Measurements from ENCODE around the gene TM9SF3. TPM values are rescaled to one million over a fixed set of nuclear protein-coding genes. Genes with fewer than 3 reads are reported as not detected.
A peak's percentile ranks its signal among the peaks of the same experiment; 100 is the strongest.

TM9SF3 gene
- total and polyA plus RNA-seq, 2 of the 4 experiments (the other 2 are of a cell fraction): 33.7 to 61.8 TPM

DNA sequence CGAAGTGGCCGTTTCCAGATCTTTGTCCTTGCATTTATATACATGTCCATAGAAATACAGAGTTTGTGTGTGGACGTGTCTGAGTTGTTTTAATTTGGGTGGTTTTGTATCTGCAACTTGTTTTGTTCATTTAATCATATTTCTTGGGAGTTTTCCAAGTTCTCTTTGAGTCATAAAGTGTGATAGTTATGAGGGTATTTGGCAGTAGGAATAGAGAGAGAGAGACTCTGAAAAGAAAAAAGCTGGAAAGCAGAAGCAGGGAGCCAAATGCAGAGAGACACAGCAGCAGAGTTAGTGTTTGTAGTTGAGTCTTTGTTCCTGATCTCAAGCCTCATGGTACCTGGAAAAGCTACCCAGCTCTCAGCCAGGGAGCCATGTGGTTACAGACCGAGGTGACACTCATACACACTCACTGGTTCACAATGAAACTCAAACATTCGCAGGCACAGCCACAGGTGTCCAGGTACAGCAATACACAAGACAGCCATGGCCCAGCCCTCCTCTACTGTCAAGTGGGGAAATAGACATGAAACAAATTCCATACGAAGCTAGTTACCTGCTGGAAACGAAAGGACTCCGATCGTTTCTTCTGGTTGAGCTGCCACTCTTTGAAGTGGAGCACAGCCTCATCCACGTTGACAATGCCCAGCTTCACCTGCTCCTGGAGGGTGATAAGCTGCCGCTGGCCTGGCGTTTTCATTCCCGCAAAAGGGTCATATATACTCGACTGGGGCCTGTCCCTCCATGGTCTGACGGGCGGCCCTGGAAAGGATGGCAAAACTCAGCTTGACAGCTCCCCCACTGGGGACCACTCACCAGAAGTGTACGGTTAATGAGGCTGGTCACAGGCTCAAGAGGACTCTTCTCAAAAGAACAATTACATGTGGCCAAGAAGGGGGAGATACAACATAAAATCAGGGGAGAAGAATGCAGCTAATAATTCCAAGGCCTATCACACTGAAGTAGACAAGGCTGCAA lies 33.3 kb upstream of the TM9SF3 start:
- no peak overlapping the region for H2BK5ac ChIP-seq (ENCODE audit: low read depth, low read length, poor library complexity, severe bottlenecking)
- intact Hi-C loops (cut with micrococcal nuclease) (no loop called here), in situ Hi-C loops (cut with MboI; ENCODE audit: low sequenced_read_pairs) (no loop called here), dilution Hi-C loops (cut with HindIII; ENCODE audit: low sequenced_read_pairs, unreplicated experiment) (no loop called here)
- no peak overlapping the region for H2AK5ac ChIP-seq (ENCODE audit: low read depth, low read length)
- H2BK120ac ChIP-seq (ENCODE audit: low read depth, low read length): no peak overlapping the region
- H4K91ac ChIP-seq (ENCODE audit: insufficient read depth, low read depth, low read length): no peak overlapping the region
- no peak overlapping the region for H2BK20ac ChIP-seq (ENCODE audit: low read depth, low read length)
- no peak overlapping the region for H3K27ac ChIP-seq (ENCODE audit: insufficient read depth, low read length)
- H3K14ac ChIP-seq (replicated peaks; ENCODE audit: low read depth, low read length): no peak overlapping the region
- no peaks in the 10 kb centered on the region for H3K79me1 ChIP-seq (ENCODE audit: low read depth in 1 of 2, low read length in 2 of 2)
- WGBS, 2 experiments (ENCODE audit: extremely low coverage in 2 of 2, insufficient read length in 1 of 2): 84% methylated on average over 6 of the region's 17 CpGs; no CpG with 5 or more reads in 1 of the 2 experiments
- TF ChIP-seq NFE2L2 (IDR thresholded peaks at IDR 0.05; ENCODE audit: low read depth, low read length): no peak
- TF ChIP-seq CTCF (conservative IDR thresholded peaks at IDR 0.05; ENCODE audit: low read depth, low read length): no peak
- no peak for TF ChIP-seq RFX5 (IDR thresholded peaks at IDR 0.05; ENCODE audit: low read depth, low read length)
- no peak for TF ChIP-seq RAD21 (IDR thresholded peaks at IDR 0.05; ENCODE audit: low read length)
- no peak for TF ChIP-seq MAZ (IDR thresholded peaks at IDR 0.05; ENCODE audit: borderline replicate concordance, low read depth, low read length)
- TF ChIP-seq BHLHE40 (IDR thresholded peaks at IDR 0.05; ENCODE audit: low read depth, low read length): no peak
- no peak for TF ChIP-seq CEBPB (IDR thresholded peaks at IDR 0.05; ENCODE audit: low read depth, low read length)
- TF ChIP-seq POLR2A (IDR thresholded peaks at IDR 0.05; ENCODE audit: low read depth, low read length): no peak
- no peak for TF ChIP-seq MAFK (IDR thresholded peaks at IDR 0.05; ENCODE audit: low read depth, low read length)
- TF ChIP-seq CHD1 (IDR thresholded peaks at IDR 0.05; ENCODE audit: low read depth, low read length): no peak
- TF ChIP-seq FOS (IDR thresholded peaks at IDR 0.05; ENCODE audit: low read depth, low read length): no peak
- no peak for TF ChIP-seq RCOR1 (IDR thresholded peaks at IDR 0.05; ENCODE audit: insufficient replicate concordance, low read length)
- no peak for TF ChIP-seq SMC3 (IDR thresholded peaks at IDR 0.05; ENCODE audit: low read depth, low read length)
- TF ChIP-seq, protein P1, sequence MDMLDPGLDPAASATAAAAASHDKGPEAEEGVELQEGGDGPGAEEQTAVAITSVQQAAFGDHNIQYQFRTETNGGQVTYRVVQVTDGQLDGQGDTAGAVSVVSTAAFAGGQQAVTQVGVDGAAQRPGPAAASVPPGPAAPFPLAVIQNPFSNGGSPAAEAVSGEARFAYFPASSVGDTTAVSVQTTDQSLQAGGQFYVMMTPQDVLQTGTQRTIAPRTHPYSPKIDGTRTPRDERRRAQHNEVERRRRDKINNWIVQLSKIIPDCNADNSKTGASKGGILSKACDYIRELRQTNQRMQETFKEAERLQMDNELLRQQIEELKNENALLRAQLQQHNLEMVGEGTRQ (IDR thresholded peaks at IDR 0.05; ENCODE audit: low read depth, low read length): no peak
- no peaks in the 10 kb centered on the region for H3K9me3 ChIP-seq (ENCODE audit: control insufficient read depth, insufficient read depth, low read length)
- H2AFZ ChIP-seq (replicated peaks; ENCODE audit: low read length, poor library complexity): no peak overlapping the region
- H4K20me1 ChIP-seq (ENCODE audit: insufficient read depth, low read length): no peaks in the 10 kb centered on the region
- no peak overlapping the region for H3K9ac ChIP-seq (ENCODE audit: low read depth, low read length)
- DNase-seq (peak; percentile 6), ATAC-seq (ENCODE audit: low read depth) (no peak)
- no TSS peak for BruUV-seq (replicated peaks)
- no peak overlapping the region for H4K8ac ChIP-seq (ENCODE audit: low read depth in 2 of 2, low read length in 2 of 2)
- H3K4me2 ChIP-seq (ENCODE audit: low read depth, low read length): no peak overlapping the region
- H3K4ac ChIP-seq (ENCODE audit: low read depth, low read length): no peak overlapping the region
- no peak overlapping the region for H3K18ac ChIP-seq (ENCODE audit: low read depth, low read length)
- H4K5ac ChIP-seq (ENCODE audit: low read depth, low read length): no peak overlapping the region
- ChIA-PET POLR2A (ENCODE audit: unreplicated experiment) (no interaction called here), CTCF (no interaction called here)
- no peak overlapping the region for H2BK15ac ChIP-seq (ENCODE audit: low read depth, low read length)
- no peak overlapping the region for H3K56ac ChIP-seq (ENCODE audit: extremely low read depth, insufficient read depth, low read length)
- H3K36me3 ChIP-seq (ENCODE audit: control insufficient read depth, insufficient read depth, low read length): no peaks in the 10 kb centered on the region
- H3K4me1 ChIP-seq (ENCODE audit: control insufficient read depth, insufficient read depth, low read length): no peaks in the 10 kb centered on the region
- H3K4me3 ChIP-seq (ENCODE audit: insufficient read depth, low read depth, low read length): no peak overlapping the region
- peak overlapping the region; percentile 48 for H2AK9ac ChIP-seq (replicated peaks; ENCODE audit: low read depth, low read length, poor library complexity)
- H3K27me3 ChIP-seq (ENCODE audit: control insufficient read depth, insufficient read depth, low read length): peaks cover 9% of the 10 kb centered on the region
- no peaks in the 10 kb centered on the region for H3K9me1 ChIP-seq (ENCODE audit: insufficient read depth, low read length)
- no peak overlapping the region for H3K23ac ChIP-seq (ENCODE audit: low read depth, low read length)
